ENCODE measurements around the gene SLCO2A1. TPM values are rescaled to one million over a fixed set of nuclear protein-coding genes. Genes with fewer than 3 reads are reported as not detected.

The SLCO2A1 gene
- total and polyA plus RNA-seq, 2 donors (not counting 1 experiment from before 2014, with no cell fraction given), result under 0.01 to 0.12 TPM

DNA sequence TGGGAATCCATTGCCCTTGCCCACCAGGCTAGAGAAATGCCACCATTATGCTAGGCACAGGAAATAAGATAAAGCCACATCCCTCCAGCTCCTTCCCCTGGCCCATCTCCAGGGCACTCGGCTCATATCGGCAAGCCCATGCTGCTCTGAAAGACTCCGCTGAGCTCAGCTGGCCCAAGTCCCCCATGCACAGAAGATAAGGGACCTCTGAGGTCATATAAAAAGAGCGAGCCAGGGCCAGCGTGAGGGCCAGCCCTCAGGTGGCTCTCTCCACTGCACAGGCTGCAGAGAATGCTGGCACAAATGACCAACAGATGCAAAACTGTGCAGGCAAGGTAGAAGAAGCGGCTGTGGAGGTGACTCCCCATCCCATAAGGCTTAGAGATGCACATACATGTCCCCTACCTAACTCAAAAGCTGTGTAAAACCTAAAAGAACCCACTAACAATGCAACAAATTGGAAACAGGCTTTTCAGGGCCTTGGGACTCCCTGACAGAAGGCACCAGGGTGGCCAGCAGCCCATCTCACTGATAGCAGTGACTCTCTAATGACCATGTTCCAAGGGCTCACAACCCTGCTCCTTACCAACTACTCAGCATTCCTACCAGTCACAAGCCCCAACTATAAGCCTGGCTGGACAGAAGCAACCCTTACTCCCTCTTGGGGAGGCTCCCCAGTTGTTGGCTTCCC, 137.0 kb downstream of the SLCO2A1 start:
- Histone ChIP-seq H2AFZ (ENCODE audit: low read length) (no peak overlapping the region), H3K36me3 (ENCODE audit: control insufficient read depth, insufficient read depth, low read length) (no peaks in the 10 kb centered on the region), H3K4me1 (ENCODE audit: control insufficient read depth, extremely low read depth, insufficient read depth, low read length) (no peaks in the 10 kb centered on the region), H3K9ac (ENCODE audit: insufficient read depth, low read length) (no peak overlapping the region), H3K4me2 (ENCODE audit: extremely low read depth, insufficient read depth, low read length) (no peak overlapping the region), H3K79me2 (ENCODE audit: control insufficient read depth, insufficient read depth, low read length) (no peaks in the 10 kb centered on the region), H4K20me1 (ENCODE audit: control insufficient read depth, extremely low read depth, insufficient read depth, low read length) (no peaks in the 10 kb centered on the region), H3K4me3 (replicated peaks in 1 of 4; ENCODE audit: control extremely low read depth in 1 of 4, insufficient read depth in 1 of 4, low read depth in 3 of 4, low read length in 4 of 4) (no peak overlapping the region), H3K27ac (ENCODE audit: insufficient read depth, low read length) (no peak overlapping the region), H3K9me3 (ENCODE audit: control insufficient read depth, insufficient read depth, low read depth, low read length) (no peaks in the 10 kb centered on the region), H3K27me3 (ENCODE audit: control insufficient read depth, insufficient read depth, low read length) (peaks cover 28% of the 10 kb centered on the region)
- DNase-seq (ENCODE audit: low read depth in 2 of 2), result no peak
- TF ChIP-seq EZH2 (IDR thresholded peaks at IDR 0.05; ENCODE audit: low read length, missing control alignments), result no peak
- TF ChIP-seq, protein P1, sequence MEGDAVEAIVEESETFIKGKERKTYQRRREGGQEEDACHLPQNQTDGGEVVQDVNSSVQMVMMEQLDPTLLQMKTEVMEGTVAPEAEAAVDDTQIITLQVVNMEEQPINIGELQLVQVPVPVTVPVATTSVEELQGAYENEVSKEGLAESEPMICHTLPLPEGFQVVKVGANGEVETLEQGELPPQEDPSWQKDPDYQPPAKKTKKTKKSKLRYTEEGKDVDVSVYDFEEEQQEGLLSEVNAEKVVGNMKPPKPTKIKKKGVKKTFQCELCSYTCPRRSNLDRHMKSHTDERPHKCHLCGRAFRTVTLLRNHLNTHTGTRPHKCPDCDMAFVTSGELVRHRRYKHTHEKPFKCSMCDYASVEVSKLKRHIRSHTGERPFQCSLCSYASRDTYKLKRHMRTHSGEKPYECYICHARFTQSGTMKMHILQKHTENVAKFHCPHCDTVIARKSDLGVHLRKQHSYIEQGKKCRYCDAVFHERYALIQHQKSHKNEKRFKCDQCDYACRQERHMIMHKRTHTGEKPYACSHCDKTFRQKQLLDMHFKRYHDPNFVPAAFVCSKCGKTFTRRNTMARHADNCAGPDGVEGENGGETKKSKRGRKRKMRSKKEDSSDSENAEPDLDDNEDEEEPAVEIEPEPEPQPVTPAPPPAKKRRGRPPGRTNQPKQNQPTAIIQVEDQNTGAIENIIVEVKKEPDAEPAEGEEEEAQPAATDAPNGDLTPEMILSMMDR (conservative IDR thresholded peaks at IDR 0.05 in 1 of 2, IDR thresholded peaks at IDR 0.05 in 1 of 2; ENCODE audit: low read depth in 1 of 2, low read length in 2 of 2), result no peak

DNA sequence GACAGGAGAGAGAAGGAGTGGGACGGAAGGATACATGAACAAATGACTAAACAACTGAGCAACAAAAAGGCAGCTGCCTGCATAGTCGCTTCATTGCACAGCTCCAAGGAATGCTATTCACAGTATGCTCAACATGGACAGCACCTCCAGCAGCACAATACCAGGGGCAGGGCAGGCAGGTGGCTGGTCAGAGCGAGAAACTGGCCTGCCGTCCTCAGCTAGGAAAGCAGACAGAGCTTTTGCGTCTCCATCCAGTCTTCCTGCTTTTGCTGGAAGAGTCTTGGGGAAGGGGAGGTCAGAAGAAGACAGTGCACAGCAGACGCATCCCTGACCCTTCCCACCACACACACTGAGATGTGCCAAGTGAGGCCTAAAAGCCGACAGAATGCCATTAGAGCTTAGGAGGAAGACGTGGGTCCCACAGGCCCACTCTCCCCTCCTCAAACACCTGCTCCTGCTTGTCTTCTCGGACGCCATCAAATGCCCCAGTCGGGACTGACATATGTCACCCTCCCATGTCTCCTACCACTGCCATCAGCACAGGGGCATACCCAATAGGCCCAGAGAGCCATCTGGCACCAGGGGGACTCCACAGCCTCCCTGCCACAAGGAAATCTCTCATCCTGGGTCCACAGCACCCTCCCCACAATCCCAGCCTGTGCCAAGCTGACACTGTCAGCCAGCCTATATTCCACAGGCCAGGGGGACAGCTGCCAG, 137.9 kb downstream of the SLCO2A1 start:
- H3K4me3 ChIP-seq (replicated peaks in 1 of 4; ENCODE audit: control extremely low read depth in 1 of 4, insufficient read depth in 1 of 4, low read depth in 3 of 4, low read length in 4 of 4), result no peak overlapping the region
- TF ChIP-seq EZH2 (IDR thresholded peaks at IDR 0.05; ENCODE audit: low read length, missing control alignments), result no peak
- TF ChIP-seq, protein P1 (conservative IDR thresholded peaks at IDR 0.05 in 1 of 2, IDR thresholded peaks at IDR 0.05 in 1 of 2; ENCODE audit: low read depth in 1 of 2, low read length in 2 of 2), result no peak
- no peak for DNase-seq (ENCODE audit: low read depth in 2 of 2)

DNA sequence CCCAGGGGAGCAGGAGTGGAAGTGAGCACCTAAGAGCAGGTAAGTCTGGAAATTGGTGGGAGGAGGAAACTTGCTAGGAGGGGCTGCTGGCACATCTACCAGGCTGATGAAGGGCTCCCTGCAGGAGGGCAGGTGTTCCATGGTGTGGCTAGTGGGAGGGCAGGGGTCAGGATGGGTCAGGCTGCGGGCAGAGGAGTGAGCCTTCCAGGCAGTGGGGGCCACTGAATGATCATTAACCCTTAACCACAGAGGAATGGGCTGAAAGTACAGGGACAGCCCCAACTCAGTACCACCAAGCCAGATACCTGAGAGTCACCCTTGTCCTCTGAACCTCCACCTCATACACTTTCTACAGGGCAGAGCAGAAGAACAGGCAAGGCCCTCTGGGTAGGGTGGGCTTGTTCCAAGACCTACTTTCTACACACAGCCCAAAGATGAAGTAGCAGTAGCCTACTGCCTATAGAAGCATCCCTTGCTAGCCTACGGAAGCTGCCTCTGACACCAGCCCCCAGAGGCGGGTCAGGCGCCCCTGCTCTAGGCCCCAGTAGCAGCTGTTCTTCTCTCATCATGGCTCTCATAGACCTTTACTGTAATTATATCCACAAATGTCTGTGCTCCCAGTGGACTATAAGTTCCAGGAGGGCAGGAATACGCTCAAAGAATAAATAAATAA, 138.6 kb downstream of the SLCO2A1 start:
- no peaks in the 10 kb centered on the region for H4K20me1 ChIP-seq (ENCODE audit: control insufficient read depth, extremely low read depth, insufficient read depth, low read length)
- no peaks in the 10 kb centered on the region for H3K79me2 ChIP-seq (ENCODE audit: control insufficient read depth, insufficient read depth, low read length)
- H3K9me3 ChIP-seq (ENCODE audit: control insufficient read depth, insufficient read depth, low read depth, low read length), result no peaks in the 10 kb centered on the region
- no peaks in the 10 kb centered on the region for H3K4me1 ChIP-seq (ENCODE audit: control insufficient read depth, extremely low read depth, insufficient read depth, low read length)
- H3K9ac ChIP-seq (ENCODE audit: insufficient read depth, low read length), result no peak overlapping the region
- peaks cover 15% of the 10 kb centered on the region for H3K27me3 ChIP-seq (ENCODE audit: control insufficient read depth, insufficient read depth, low read length)
- no peak overlapping the region for H3K4me3 ChIP-seq (replicated peaks in 1 of 4; ENCODE audit: control extremely low read depth in 1 of 4, insufficient read depth in 1 of 4, low read depth in 3 of 4, low read length in 4 of 4)
- no peaks in the 10 kb centered on the region for H3K36me3 ChIP-seq (ENCODE audit: control insufficient read depth, insufficient read depth, low read length)
- TF ChIP-seq EZH2 (IDR thresholded peaks at IDR 0.05; ENCODE audit: low read length, missing control alignments), result no peak
- TF ChIP-seq, protein P1 (conservative IDR thresholded peaks at IDR 0.05 in 1 of 2, IDR thresholded peaks at IDR 0.05 in 1 of 2; ENCODE audit: low read depth in 1 of 2, low read length in 2 of 2), result no peak
- no peak overlapping the region for H3K27ac ChIP-seq (ENCODE audit: insufficient read depth, low read length)
- H2AFZ ChIP-seq (ENCODE audit: low read length), result no peak overlapping the region
- H3K4me2 ChIP-seq (ENCODE audit: extremely low read depth, insufficient read depth, low read length), result no peak overlapping the region
- no peak for DNase-seq (ENCODE audit: low read depth in 2 of 2)

More for the DNA sequence above, 137.9 kb downstream of the SLCO2A1 start:
- Histone ChIP-seq H3K9ac (ENCODE audit: insufficient read depth, low read length) (no peak overlapping the region), H4K20me1 (ENCODE audit: control insufficient read depth, extremely low read depth, insufficient read depth, low read length) (no peaks in the 10 kb centered on the region), H3K4me1 (ENCODE audit: control insufficient read depth, extremely low read depth, insufficient read depth, low read length) (no peaks in the 10 kb centered on the region), H3K9me3 (ENCODE audit: control insufficient read depth, insufficient read depth, low read depth, low read length) (no peaks in the 10 kb centered on the region), H3K4me2 (ENCODE audit: extremely low read depth, insufficient read depth, low read length) (no peak overlapping the region), H3K36me3 (ENCODE audit: control insufficient read depth, insufficient read depth, low read length) (no peaks in the 10 kb centered on the region), H3K27me3 (ENCODE audit: control insufficient read depth, insufficient read depth, low read length) (peaks cover 23% of the 10 kb centered on the region), H3K27ac (ENCODE audit: insufficient read depth, low read length) (no peak overlapping the region), H3K79me2 (ENCODE audit: control insufficient read depth, insufficient read depth, low read length) (no peaks in the 10 kb centered on the region), H2AFZ (ENCODE audit: low read length) (no peak overlapping the region)

Data from fibroblast of lung (primary cell).